OCI-LY7 (cell line): Measurements from ENCODE around the gene RNU1-2. TPM values are rescaled to one million over a fixed set of nuclear protein-coding genes. Genes with fewer than 3 reads are reported as not detected.
"Not testable (repeated sequence)": the region's sequence is repeated elsewhere in the genome, so short reads cannot be mapped to it uniquely, and the experiment has no call there.

Experiments used
- BruUV-seq: library from RNA; stranded (reverse); fragments of 400-500 nt; replicated peaks from 2 replicates; lab custom pipeline; 2021; lab: Mats Ljungman, UMichigan
- CTCF ChIA-PET: fragments of 300-600 bp; sonication (Branson Sonifier 250); formaldehyde crosslinking; loops from one replicate; lab custom pipeline; 2022; ENCODE audit warnings: antibody characterized with exemption; ENCODE audit not compliant: unreplicated experiment; lab: Charles Lee
- POLR2A ChIA-PET: fragments of 300-600 bp; sonication (Branson Sonifier 250); formaldehyde crosslinking; loops from one replicate; lab custom pipeline; 2022; ENCODE audit warnings: antibody characterized with exemption; lab: Charles Lee
- DNase-seq: peaks from one replicate; pipeline ENCODE4 v3.0.0-alpha.2; 2015; ENCODE audit warnings: low spot score
- H2AFZ ChIP-seq: fragments of 200-600 bp; sonication (generic), shearing (Covaris generic); 2 replicates; pipeline ENCODE4 v1.6.1; 2014; ENCODE audit warnings: mild to moderate bottlenecking, antibody characterized with exemption, low read length, moderate library complexity
- H3K27ac ChIP-seq: fragments of 200-600 bp; sonication (generic); 2 replicates; pipeline ENCODE4 v1.5.1; 2014; ENCODE audit warnings: mixed run types, low read depth, mild to moderate bottlenecking, moderate library complexity, low read length, inconsistent platforms; ENCODE audit not compliant: poor library complexity, severe bottlenecking
- H3K36me3 ChIP-seq: fragments of 200-600 bp; sonication (generic); 2 replicates; pipeline ENCODE4 v1.6.1; 2014; ENCODE audit warnings: mild to moderate bottlenecking, antibody characterized with exemption, low read length, moderate library complexity, mixed read lengths; ENCODE audit not compliant: insufficient read depth
- H3K4me1 ChIP-seq: fragments of 200-600 bp; sonication (generic); 2 replicates; pipeline ENCODE4 v1.5.1; 2014; ENCODE audit warnings: mild to moderate bottlenecking, low read length; ENCODE audit not compliant: insufficient read depth, poor library complexity, severe bottlenecking
- H3K4me2 ChIP-seq: fragments of 200-600 bp; sonication (generic); 2 replicates; pipeline ENCODE4 v1.6.1; 2014; ENCODE audit warnings: mild to moderate bottlenecking, low read length
- H3K4me3 ChIP-seq: fragments of 200-600 bp; sonication (generic); 2 replicates; pipeline ENCODE4 v1.5.1; 2014; ENCODE audit warnings: mild to moderate bottlenecking, low read depth, low read length; ENCODE audit not compliant: poor library complexity, severe bottlenecking
- H3K79me2 ChIP-seq: fragments of 200-600 bp; sonication (generic); 2 replicates; pipeline ENCODE4 v1.6.1; 2016; ENCODE audit warnings: low read depth, mild to moderate bottlenecking, low read length, moderate library complexity, mixed read lengths; ENCODE audit not compliant: insufficient read depth
- H3K9me2 ChIP-seq: fragments of 200-600 bp; sonication (generic); 2 replicates; pipeline ENCODE4 v1.6.1; 2016; ENCODE audit warnings: mild to moderate bottlenecking, low read length, mixed read lengths; ENCODE audit not compliant: insufficient read depth
- H3K9me3 ChIP-seq: fragments of 200-600 bp; sonication (generic); 2 replicates; pipeline ENCODE4 v1.6.1; 2014; ENCODE audit warnings: mild to moderate bottlenecking, mixed run types, low read length, mixed read lengths
- H4K20me1 ChIP-seq: fragments of 200-600 bp; sonication (generic); 2 replicates; pipeline ENCODE4 v1.6.1; 2014; ENCODE audit warnings: mild to moderate bottlenecking, antibody characterized with exemption, low read length, moderate library complexity, mixed read lengths; ENCODE audit not compliant: insufficient read depth
- EZH2phosphoT487 ChIP-seq: fragments of 200-600 bp; sonication (generic); IDR thresholded peaks from 2 replicates; pipeline ENCODE4 v1.6.1; 2018; ENCODE audit warnings: low read depth, borderline replicate concordance, mild to moderate bottlenecking, mixed run types, antibody characterized with exemption, low read length, moderate library complexity, mixed read lengths
- intact Hi-C: fragments of 100-400 bp; cut with micrococcal nuclease; formaldehyde crosslinking; loops from one replicate; pipeline ENCODE4 v1.10.0; 2022; ENCODE audit not compliant: unreplicated experiment
- total RNA-seq, 2 experiments: library from RNA; depleted of rRNA in 1 of 2; stranded (reverse); fragments of >200 nt in 1 of 2; shearing (Covaris generic) in 1 of 2; gene quantifications; 2 replicates each; pipeline ENCODE4 v1.2.3, GENCODE V29; 2014 to 2022
- TF ChIP-seq, protein P1 (sequence below): fragments of 200-600 bp; sonication (generic); conservative IDR thresholded peaks from 2 replicates; pipeline ENCODE4 v1.5.1; 2014; ENCODE audit warnings: mild to moderate bottlenecking, antibody characterized with exemption, low read length, moderate library complexity, mixed read lengths

RNU1-2 gene
- total RNA-seq, 2 experiments from 2014 or later = under 0.01 to 1,968 TPM

DNA sequence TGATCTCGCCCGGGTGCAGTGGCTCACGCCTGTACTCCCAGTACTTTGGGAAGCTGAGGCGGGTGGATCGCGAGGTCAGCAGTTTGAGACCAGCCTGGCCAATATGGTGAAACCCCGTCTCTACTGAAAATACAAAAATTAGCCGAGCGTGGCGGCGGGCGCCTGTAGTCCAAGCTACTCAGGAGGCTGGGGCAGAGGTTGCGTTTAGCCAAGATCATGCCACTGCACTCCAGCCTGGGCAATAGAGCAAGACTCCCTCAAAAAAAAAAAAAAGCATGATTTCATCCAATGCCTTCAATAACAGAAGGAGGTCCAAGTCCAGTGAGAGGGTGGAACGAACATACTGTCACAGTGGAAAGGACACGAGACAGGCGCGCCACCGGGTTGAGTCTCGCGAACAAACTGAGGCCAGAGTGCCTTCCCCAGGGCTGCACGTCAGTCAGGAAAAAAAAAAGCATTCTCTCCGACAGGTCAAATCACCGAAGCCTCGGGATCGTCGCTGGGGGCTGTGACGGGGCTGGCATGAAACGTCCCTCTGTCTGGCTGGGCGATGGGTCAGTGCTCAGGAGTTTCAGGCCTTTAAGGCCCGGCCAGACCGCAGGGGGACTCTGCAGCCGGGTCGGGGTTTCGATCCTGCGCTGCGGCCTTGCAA lies 17.5 kb downstream of the RNU1-2 start:
- DNase-seq = no peak
- CTCF ChIA-PET = no interaction called here
- H3K9me2 ChIP-seq = no peaks in the 10 kb centered on the region
- H4K20me1 ChIP-seq = no peaks in the 10 kb centered on the region
- H3K27ac ChIP-seq = no peak overlapping the region
- intact Hi-C loops = loop anchor here (5.0 kb wide), 1 partner anchor 134 kb away; no protein-coding TSS in a partner anchor
- BruUV-seq = no TSS peak
- no peaks in the 10 kb centered on the region for H3K9me3 ChIP-seq
- peak overlapping the region; percentile 87 for H3K4me2 ChIP-seq
- TF ChIP-seq, protein P1, sequence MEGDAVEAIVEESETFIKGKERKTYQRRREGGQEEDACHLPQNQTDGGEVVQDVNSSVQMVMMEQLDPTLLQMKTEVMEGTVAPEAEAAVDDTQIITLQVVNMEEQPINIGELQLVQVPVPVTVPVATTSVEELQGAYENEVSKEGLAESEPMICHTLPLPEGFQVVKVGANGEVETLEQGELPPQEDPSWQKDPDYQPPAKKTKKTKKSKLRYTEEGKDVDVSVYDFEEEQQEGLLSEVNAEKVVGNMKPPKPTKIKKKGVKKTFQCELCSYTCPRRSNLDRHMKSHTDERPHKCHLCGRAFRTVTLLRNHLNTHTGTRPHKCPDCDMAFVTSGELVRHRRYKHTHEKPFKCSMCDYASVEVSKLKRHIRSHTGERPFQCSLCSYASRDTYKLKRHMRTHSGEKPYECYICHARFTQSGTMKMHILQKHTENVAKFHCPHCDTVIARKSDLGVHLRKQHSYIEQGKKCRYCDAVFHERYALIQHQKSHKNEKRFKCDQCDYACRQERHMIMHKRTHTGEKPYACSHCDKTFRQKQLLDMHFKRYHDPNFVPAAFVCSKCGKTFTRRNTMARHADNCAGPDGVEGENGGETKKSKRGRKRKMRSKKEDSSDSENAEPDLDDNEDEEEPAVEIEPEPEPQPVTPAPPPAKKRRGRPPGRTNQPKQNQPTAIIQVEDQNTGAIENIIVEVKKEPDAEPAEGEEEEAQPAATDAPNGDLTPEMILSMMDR = no peak
- peak overlapping the region; percentile 74 for H3K4me3 ChIP-seq
- H2AFZ ChIP-seq = peak overlapping the region; percentile 70; the same call in 1 of the 2 replicates
- POLR2A ChIA-PET = interaction anchor here (0.7 kb wide), 1 partner anchor 9 kb away, joined by 3 read pairs; no protein-coding TSS in a partner anchor
- H3K4me1 ChIP-seq = peaks cover 11% of the 10 kb centered on the region
- H3K79me2 ChIP-seq = no peaks in the 10 kb centered on the region
- no peaks in the 10 kb centered on the region for H3K36me3 ChIP-seq

DNA sequence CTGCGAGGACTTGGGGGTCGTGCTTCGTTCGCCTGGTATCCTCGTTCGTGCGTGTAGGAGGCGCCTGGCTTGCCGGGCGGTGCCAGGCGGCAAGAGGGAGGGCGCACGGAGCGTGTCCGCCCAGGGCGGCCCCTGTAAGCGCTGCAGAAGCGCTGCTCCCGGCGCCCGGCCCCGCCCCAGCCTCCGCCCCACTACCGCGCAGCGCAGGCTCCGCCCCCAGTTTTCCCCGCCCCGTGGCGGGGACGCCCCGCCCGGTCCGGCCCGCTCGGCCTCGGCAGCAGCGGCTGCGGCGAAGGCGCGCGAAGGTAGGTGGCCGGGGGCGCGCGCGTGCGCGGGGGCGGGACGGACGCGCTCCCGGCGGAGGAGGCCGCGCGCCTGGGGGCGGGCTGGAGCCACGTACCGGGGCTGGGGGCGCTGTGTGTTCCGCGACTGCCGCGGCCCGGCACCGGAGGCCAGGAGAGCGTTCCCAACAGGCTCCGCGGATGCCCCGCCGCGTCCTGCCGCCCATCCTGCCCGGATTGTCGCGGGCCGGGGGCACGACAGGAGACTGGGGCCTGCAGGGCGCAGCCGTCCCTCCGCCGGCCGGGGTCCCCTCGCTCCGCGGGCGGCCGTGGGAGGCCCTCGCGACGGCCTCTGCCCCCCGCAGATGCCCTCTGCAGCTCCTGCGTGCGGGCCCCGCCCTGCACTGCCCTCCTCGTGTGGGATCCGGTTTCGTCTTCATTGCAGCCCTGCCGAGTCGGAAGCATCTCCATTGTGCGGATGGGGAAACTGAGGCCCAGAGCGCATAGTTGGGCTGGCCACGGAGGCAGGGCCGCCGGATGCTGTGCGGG lies 18.3 kb downstream of the RNU1-2 start:
- no TSS peak for BruUV-seq
- H3K27ac ChIP-seq = no peak overlapping the region
- H3K9me2 ChIP-seq = no peaks in the 10 kb centered on the region
- H3K4me3 ChIP-seq = peak overlapping the region; percentile 74
- POLR2A ChIA-PET = no interaction called here
- no peaks in the 10 kb centered on the region for H3K9me3 ChIP-seq
- peak overlapping the region; percentile 70 for H2AFZ ChIP-seq
- H3K79me2 ChIP-seq = no peaks in the 10 kb centered on the region
- peaks cover 11% of the 10 kb centered on the region for H3K4me1 ChIP-seq
- peak; percentile 93 for DNase-seq
- H3K36me3 ChIP-seq = no peaks in the 10 kb centered on the region
- TF ChIP-seq, protein P1 = 0 out of 2 replicates have a peak, but pooled peaks have one; percentile 22
- no peak for TF ChIP-seq EZH2phosphoT487
- H3K4me2 ChIP-seq = peak overlapping the region; percentile 87
- no peaks in the 10 kb centered on the region for H4K20me1 ChIP-seq
- CTCF ChIA-PET = no interaction called here
- intact Hi-C loops = loop anchor here (5.0 kb wide), 1 partner anchor 133 kb away; no protein-coding TSS in a partner anchor

DNA sequence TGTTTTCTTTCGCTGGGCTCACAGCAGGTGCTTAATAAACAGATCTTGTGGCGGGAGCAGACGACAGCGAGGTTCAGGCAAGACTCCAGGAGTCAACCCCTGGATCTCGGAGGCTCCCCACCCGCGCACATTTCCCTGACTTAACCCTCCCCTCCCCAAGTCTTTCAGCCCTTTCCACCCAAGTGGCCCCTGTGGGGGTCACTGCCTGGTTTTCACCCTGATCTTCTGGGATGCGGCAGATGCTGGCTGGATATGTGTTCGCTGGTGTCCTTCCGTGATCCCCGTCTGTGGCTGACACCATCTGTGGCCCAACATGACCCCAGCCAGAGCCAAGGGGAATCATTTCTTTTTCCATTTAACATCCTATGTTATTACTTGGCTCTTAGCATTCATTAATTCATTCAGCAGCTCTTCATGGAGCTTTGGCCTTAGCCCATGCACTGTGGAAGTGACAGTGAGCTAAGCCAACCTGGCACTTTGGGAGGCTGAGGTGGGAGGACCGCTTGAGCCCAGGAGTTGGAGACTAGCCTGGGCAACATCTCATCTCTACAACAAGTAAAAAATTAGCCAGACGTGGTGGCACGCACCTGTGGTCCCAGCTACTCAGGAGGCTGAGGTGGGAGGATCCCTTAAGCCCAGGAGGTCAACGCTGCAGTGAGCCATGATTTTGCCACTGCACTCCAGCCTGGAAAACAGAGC lies 19.3 kb downstream of the RNU1-2 start:
- H3K9me2 ChIP-seq, H3K79me2 ChIP-seq, DNase-seq, CTCF ChIA-PET, H3K9me3 ChIP-seq, BruUV-seq, H2AFZ ChIP-seq, H3K27ac ChIP-seq, H3K36me3 ChIP-seq, H4K20me1 ChIP-seq: not testable (repeated sequence)
- peak overlapping the region; percentile 87; the same call in 1 of the 2 replicates for H3K4me2 ChIP-seq
- H3K4me3 ChIP-seq = peak overlapping the region; percentile 74
- intact Hi-C loops = loop anchor here (5.0 kb wide), 1 partner anchor 132 kb away; no protein-coding TSS in a partner anchor
- POLR2A ChIA-PET = interaction anchor here (0.6 to 1.1 kb wide), 3 partner anchors 8 to 19 kb away, joined by 3 to 4 read pairs (median 3); no protein-coding TSS in a partner anchor
- peaks cover 11% of the 10 kb centered on the region for H3K4me1 ChIP-seq
